ENCODE measurements around the gene CCDC196.

DNA sequence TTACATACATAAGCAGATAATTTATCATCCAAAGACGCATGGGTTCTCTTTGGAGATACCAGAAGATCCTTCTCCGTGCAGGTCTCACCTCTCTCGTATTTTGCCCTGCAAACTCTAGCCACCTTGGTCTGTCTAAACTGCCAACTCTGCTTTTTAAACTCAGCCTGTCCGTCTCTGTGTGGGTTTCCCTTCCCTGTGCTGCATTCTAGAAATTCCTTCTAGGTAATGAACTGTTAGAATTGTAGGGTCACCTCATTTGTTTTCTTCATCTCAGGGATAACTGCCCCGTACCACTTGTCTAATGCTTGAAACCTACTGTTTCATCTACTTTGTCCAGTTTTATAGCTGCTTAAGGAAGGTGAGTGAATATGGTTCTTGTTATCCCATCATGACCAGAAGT is 45.4 kb upstream of the CCDC196 start:
- TF ChIP-seq SUZ12 (IDR thresholded peaks at IDR 0.05) (no peak), CTBP1 (IDR thresholded peaks at IDR 0.05; ENCODE audit: borderline replicate concordance) (no peak), SP1 (IDR thresholded peaks at IDR 0.05) (no peak)
